Lung (tissue), 12 donors: ENCODE data around the gene GTPBP1. TPM values are rescaled to one million over a fixed set of nuclear protein-coding genes. Genes with fewer than 3 reads are reported as not detected.

ENCODE experiments used
- ATAC-seq: fragments of 200-7000 bp; cut with Tn5 transposase; one replicate; pipeline ENCODE4 v1.9.1; 2020; ENCODE audit warnings: moderate number of reproducible peaks; ENCODE audit not compliant: insufficient read depth, low FRiP score
- DNase-seq, 3 donors: peaks; one replicate each; pipeline ENCODE4 v3.0.0-alpha.2; 2013 to 2017
- H3K27ac ChIP-seq, 2 donors: one replicate each; pipeline ENCODE4 v1.5.1; 2013; ENCODE audit warnings: mild to moderate bottlenecking in 2 of 2, moderate library complexity in 2 of 2, control low read depth in 1 of 2, inconsistent platforms in 1 of 2, low read depth in 1 of 2, low read length in 1 of 2
- H3K27me3 ChIP-seq, 3 donors: one replicate each; pipeline ENCODE4 v1.5.1; 2013; ENCODE audit warnings: low read length in 2 of 3; ENCODE audit not compliant: control insufficient read depth in 3 of 3, insufficient read depth in 3 of 3
- H3K36me3 ChIP-seq, 4 donors: one replicate each; pipeline ENCODE4 v1.5.1; 2013; ENCODE audit warnings: low read length in 4 of 4, mild to moderate bottlenecking in 1 of 4, moderate library complexity in 1 of 4; ENCODE audit not compliant: control insufficient read depth in 4 of 4, insufficient read depth in 4 of 4
- H3K4me1 ChIP-seq, 5 donors: one replicate each; pipeline ENCODE4 v1.5.1; 2013; ENCODE audit warnings: low read length in 5 of 5, mild to moderate bottlenecking in 2 of 5, moderate library complexity in 1 of 5; ENCODE audit not compliant: control insufficient read depth in 5 of 5, insufficient read depth in 5 of 5
- H3K4me3 ChIP-seq: one replicate; pipeline ENCODE4 v1.5.1; 2013; ENCODE audit warnings: mild to moderate bottlenecking, control low read depth, moderate library complexity
- H3K9ac ChIP-seq, 2 donors: one replicate each; pipeline ENCODE4 v1.5.1; 2013; ENCODE audit warnings: low read length in 2 of 2, control low read depth in 1 of 2; ENCODE audit not compliant: insufficient read depth in 1 of 2
- H3K9me3 ChIP-seq, 4 donors: one replicate each; pipeline ENCODE4 v1.5.1; 2013; ENCODE audit warnings: low read length in 3 of 4, mild to moderate bottlenecking in 1 of 4, moderate library complexity in 1 of 4; ENCODE audit not compliant: control insufficient read depth in 4 of 4, insufficient read depth in 3 of 4
- WGBS, 2 donors: extraction: QIAGEN DNeasy Blood & Tissue Kit; methylation state at CpG; one replicate each; pipeline ENCODE4 v1.1.7; 2013; 5-methylcytosine and 5-hydroxymethylcytosine counted together
- polyA plus RNA-seq, 2 donors: library from polyadenylated mRNA; stranded (reverse); fragments of 200-250 nt; gene quantifications; one replicate each; pipeline ENCODE4 v1.2.1, GENCODE V29; 2013
- total RNA-seq, 2 donors: library from RNA; depleted of rRNA in 1 of 2; stranded (reverse); fragments of >200 nt in 1 of 2; gene quantifications; one replicate each; pipeline ENCODE4 v1.2.1, GENCODE V29; 2014 to 2021
- TF ChIP-seq, protein P1 (sequence below): IDR thresholded peaks from 2 replicates; pipeline ENCODE4 v1.5.1; 2012; ENCODE audit warnings: mild to moderate bottlenecking; ENCODE audit errors: control extremely low read depth, extremely low read depth
- donor health status: control.
- donor health status: control.
- donor health status: Bipolar disorder and iron deficiency.
- donor health status: healthy.
- donor health status: DM: yes; HTN: yes; CAD: no.

The GTPBP1 gene
- total and polyA plus RNA-seq, 4 donors: 24.1 to 69.1 (median 48.8) TPM

DNA sequence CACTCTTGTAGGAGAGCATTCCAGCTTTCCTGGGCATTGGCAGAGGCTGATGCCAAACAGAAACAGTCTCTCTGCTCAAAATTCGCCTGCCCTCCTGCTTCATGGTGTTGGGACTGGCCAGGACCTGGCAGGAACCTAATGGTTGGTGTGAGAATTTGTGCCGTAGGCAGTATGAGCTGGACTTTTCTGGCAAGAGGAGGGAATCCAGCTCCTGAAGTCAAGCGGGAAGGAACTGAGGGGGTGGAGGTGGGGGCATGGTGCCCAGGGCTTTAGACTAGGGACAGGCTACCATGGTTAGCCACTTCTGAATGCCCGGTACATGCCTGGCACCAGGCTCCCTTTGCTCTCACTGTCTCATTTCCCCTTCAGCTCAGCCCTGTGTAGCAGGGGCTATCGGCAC lies 30.9 kb upstream of the GTPBP1 start:
- H3K36me3 ChIP-seq: peaks cover 7 to 20% (median 17%) of the 10 kb centered on the region in 4 donors
- no peak overlapping the region for H3K9ac ChIP-seq
- TF ChIP-seq, protein P1, sequence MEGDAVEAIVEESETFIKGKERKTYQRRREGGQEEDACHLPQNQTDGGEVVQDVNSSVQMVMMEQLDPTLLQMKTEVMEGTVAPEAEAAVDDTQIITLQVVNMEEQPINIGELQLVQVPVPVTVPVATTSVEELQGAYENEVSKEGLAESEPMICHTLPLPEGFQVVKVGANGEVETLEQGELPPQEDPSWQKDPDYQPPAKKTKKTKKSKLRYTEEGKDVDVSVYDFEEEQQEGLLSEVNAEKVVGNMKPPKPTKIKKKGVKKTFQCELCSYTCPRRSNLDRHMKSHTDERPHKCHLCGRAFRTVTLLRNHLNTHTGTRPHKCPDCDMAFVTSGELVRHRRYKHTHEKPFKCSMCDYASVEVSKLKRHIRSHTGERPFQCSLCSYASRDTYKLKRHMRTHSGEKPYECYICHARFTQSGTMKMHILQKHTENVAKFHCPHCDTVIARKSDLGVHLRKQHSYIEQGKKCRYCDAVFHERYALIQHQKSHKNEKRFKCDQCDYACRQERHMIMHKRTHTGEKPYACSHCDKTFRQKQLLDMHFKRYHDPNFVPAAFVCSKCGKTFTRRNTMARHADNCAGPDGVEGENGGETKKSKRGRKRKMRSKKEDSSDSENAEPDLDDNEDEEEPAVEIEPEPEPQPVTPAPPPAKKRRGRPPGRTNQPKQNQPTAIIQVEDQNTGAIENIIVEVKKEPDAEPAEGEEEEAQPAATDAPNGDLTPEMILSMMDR: no peak
- WGBS, 2 donors: 87 to 91% methylated on average over 5 of the region's 5 CpGs
- H3K4me3 ChIP-seq: no peak overlapping the region
- no peak for ATAC-seq
- H3K27me3 ChIP-seq: no peaks in the 10 kb centered on the region
- no peak overlapping the region for H3K27ac ChIP-seq
- H3K9me3 ChIP-seq: no peaks in the 10 kb centered on the region
- H3K4me1 ChIP-seq: peaks cover 0 to 4% (median 0%) of the 10 kb centered on the region in 5 donors
- no peak for DNase-seq

DNA sequence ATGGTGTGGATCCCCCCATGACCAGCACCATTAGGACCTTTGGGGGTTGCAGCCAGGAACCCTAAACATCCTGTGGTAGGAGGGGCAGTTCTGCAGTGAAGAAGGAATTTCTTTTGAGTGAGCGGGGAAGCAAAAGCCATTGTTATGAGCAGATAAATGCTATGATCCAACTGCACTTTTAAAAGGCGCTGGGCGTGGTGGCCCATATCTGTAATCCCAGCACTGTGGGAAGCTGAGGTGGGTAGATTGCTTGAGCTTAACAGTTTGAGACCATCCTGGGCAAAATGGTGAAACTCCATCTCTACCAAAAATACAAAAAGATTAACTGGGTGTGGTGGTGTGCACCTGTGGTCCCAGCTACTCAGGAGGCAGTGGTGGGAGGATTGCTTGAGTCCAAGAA lies 29.9 kb upstream of the GTPBP1 start:
- Histone ChIP-seq H3K4me1 (peaks cover 0 to 4% (median 0%) of the 10 kb centered on the region in 5 donors), H3K9me3 (no peaks in the 10 kb centered on the region), H3K9ac (no peak overlapping the region), H3K27me3 (no peaks in the 10 kb centered on the region), H3K36me3 (peaks cover 7 to 19% (median 14%) of the 10 kb centered on the region in 4 donors), H3K27ac (no peak overlapping the region), H3K4me3 (no peak overlapping the region)
- ATAC-seq (no peak), DNase-seq (no peak)
- 98 to 100% methylated on average over 3 of the region's 3 CpGs for WGBS, 2 donors
- TF ChIP-seq, protein P1: no peak

DNA sequence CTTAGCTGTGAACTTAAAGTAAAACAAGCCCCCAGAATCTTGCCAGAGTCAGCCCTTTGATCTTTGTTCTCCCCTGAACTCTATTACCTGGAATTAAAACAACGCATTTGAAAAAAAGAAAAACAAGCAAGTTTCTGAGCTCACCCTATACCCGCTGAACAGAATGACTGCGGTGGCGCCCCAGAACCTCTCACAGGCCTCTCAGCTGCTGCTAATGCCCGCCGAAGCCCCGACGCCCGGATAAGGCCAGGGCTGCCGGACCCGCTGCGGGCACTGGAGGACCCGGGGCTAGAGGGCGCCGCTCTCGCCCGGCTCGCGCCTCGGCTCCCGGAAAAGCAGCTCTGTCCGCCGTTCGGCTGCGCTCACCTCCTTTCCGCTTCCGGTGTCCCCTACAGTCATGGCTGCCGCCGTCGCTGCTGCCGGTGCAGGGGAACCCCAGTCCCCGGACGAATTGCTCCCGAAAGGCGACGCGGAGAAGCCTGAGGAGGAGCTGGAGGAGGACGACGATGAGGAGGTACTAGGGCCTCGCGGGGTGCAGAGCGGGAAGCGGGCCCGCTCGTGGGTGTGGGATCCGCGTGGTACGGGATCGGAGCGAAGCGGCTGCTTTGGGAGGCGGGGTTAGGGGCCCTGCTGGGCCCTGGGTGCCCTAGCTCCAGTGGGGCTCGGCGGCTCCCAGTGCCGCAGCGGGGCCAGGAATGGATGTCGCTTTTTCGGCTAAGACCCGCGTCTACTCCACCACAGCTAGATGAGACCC lies 24.0 kb upstream of the GTPBP1 start, which contains the start of gene TOMM22:
TSS of gene TOMM22 (plus strand) at position 376 of the 754 bp plus-strand sequence. CDS start at position 398, 22 bp downstream.
- ATAC-seq (peak; percentile 100), DNase-seq (peak; percentile 89 to 94 (median 89))
- Histone ChIP-seq H3K9me3 (no peaks in the 10 kb centered on the region), H3K27ac (peak within 1 kb of the TSS; percentile 67 to 83), H3K9ac (peak within 1 kb of the TSS; percentile 72 to 89), H3K27me3 (no peaks in the 10 kb centered on the region), H3K4me1 (peaks cover 0 to 7% (median 4%) of the 10 kb centered on the region in 5 donors), H3K36me3 (peaks cover 5 to 23% (median 21%) of the 10 kb centered on the region in 4 donors), H3K4me3 (peak within 1 kb of the TSS; percentile 97)
- TF ChIP-seq, protein P1: peak; percentile 71
- 0% methylated on average over 60 of the region's 60 CpGs for WGBS, 2 donors
